ENCODE results near the gene AHCYL2. TPM values are rescaled to one million over a fixed set of nuclear protein-coding genes. Genes with fewer than 3 reads are reported as not detected.
"Not testable (repeated sequence)": the region's sequence is repeated elsewhere in the genome, so short reads cannot be mapped to it uniquely, and the experiment has no call there.

AHCYL2 gene
- total RNA-seq, 1 donor from 2014 or later = 13.6 TPM

- no peak for DNase-seq (ENCODE audit: low spot score)
Observed at GRCh38 chr7:129240119-129240820, 15.4 kb downstream of the AHCYL2 start.

DNA sequence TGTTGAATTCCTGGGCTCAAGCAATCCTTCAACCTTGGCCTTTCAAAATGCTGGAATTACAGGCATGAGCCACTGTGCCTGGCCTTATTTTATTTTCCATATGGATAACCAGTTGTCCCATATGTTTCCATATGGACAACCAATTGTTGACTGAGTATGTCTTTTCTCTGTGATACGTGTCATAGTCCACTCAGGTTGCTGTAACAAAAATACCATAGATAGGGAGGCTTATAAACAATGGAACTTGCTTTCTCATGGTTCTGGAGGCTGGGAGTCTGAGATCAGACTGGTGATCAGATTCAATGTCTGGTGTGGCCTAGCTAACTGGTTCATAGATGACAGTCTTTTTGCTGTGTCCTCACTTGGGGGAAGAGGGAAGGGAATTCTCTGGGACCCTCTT lies 19.4 kb downstream of the AHCYL2 start:
- no peak for DNase-seq (ENCODE audit: low spot score)

- no peak for DNase-seq (ENCODE audit: low spot score)
Observed at GRCh38 chr7:129245533-129245932, 20.7 kb downstream of the AHCYL2 start.

- DNase-seq (ENCODE audit: low spot score) = no peak
Observed at GRCh38 chr7:129247087-129247486, 22.3 kb downstream of the AHCYL2 start.

GRCh38 chr7:129252128-129252527 lies 27.3 kb downstream of the AHCYL2 start:
- DNase-seq (ENCODE audit: low spot score) = no peak

DNA sequence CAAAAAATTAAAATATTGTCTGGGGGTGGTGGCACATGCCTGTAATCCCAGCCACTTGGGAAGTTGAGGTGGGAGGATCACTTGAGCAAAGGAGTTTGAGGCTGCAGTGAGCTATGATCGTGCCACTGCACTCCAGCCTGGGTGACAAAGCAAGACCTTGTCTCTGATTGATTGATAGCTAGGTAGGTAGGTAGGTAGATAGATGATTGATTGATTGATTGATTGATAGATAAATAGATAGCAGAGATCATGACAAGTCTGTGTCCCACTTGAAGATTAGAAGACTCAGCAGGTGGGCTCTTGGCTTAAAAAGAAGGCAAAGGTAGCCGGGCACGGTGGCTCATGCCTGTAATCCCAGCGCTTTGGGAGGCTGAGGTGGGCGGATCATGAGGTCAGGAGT lies 27.8 kb downstream of the AHCYL2 start:
- not testable (repeated sequence) for DNase-seq (ENCODE audit: low spot score)

- no peak for DNase-seq (ENCODE audit: low spot score)
Observed at GRCh38 chr7:129255800-129256199, 31.0 kb downstream of the AHCYL2 start.

DNA sequence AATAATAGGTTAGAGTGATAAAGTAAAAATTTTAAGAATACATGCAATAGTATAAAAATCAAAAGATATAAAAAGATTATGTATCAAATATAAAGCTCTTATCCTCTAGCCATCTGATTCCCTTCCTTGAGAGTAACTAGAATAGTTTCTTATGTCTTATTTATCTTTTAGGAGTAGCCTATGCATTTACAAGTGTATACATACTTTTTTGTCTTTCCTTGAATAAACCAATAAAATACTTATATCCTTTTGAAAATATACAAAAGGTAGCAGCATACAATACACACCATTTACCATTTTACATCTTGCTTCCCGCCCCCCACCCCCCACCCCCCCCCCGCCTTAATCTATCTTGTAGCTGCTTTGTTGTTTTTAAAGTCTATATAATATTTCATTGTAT lies 31.4 kb downstream of the AHCYL2 start:
- DNase-seq (ENCODE audit: low spot score) = no peak

GRCh38 chr7:129257168-129257567 lies 32.3 kb downstream of the AHCYL2 start:
- no peak for DNase-seq (ENCODE audit: low spot score)

DNA sequence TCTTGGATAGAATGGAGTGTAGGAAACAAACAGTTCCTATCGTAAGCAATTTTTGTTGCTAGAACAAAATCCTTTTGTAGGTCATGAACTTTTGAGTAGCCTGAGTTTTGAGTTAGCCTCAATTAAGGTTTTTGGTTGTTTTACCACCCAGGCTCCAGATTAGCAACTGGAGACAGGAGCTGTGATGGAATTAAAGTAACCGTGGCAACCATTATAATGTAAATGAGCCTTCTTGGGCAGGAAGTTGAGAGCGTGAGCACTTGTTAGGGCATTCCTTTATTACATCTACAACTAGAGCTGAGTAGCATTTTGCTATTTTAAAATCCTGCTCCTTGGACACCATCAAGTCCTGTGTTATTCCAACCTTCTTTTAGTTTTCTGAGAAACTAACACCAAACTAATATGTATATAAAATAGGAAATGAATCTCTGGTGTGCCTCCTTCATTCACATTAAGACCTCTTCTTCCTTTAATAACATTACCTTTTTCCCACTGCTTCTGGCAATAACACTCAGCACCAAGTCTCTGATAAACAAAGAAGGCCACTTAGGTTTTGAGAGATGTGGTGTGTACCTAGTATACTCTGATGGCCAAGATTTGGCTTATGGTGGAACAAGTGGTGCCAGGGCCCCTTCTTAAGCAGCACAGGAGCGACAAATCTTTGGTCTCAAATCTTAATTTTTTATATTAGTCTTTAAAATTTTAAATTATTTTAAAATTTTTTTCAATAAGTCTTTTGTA lies 34.0 kb downstream of the AHCYL2 start:
- DNase-seq (ENCODE audit: low spot score) = no peak

GRCh38 chr7:129262324-129262723 lies 37.5 kb downstream of the AHCYL2 start:
- DNase-seq (ENCODE audit: low spot score) = no peak

GRCh38 chr7:129263168-129263567 lies 38.3 kb downstream of the AHCYL2 start:
- no peak for DNase-seq (ENCODE audit: low spot score)

DNA sequence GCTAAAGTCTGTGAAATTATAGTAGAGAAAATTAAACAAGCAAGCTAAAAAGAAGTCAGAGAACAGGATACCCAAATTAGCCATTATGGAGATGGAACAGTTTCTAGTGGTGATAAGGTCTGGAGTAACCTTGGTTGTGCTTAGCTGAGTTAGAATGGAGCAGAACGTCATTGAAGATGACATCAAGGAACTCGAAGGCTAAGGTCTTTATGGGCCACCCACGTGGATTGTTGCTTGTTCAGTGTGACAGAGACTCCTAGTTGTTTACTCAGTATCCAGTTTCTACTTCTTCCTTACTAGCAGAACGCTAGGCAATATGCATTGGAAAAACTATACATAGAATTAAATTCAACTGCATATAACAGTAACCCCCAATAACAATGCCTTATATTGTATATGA lies 39.7 kb downstream of the AHCYL2 start:
- DNase-seq (ENCODE audit: low spot score) = no peak

DNA sequence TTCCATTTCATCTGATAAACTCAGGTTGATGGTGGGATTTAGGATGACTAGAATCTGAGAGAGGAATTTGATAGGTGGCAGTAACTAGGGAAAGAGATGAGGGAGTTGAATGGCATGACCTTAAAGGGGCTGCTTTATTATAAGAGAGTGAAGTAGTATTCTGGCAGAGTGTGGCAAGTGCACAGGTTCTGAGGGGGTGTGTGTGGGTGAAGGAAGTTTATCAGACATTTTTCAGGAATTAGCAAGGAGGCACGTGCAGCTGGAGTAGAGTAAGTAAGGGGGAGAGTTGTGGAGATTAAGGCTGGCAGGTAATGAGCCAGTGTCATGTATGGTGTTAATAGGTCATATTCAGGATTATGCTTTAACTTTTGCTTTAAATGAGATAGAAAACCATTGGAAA lies 40.5 kb downstream of the AHCYL2 start:
- no peak for DNase-seq (ENCODE audit: low spot score)

- no peak for DNase-seq (ENCODE audit: low spot score)
Observed at GRCh38 chr7:129266181-129266580, 41.4 kb downstream of the AHCYL2 start.

- DNase-seq (ENCODE audit: low spot score) = no peak
Observed at GRCh38 chr7:129270077-129270476, 45.2 kb downstream of the AHCYL2 start.

GRCh38 chr7:129271500-129272355 lies 46.9 kb downstream of the AHCYL2 start:
- no peak for DNase-seq (ENCODE audit: low spot score)

DNA sequence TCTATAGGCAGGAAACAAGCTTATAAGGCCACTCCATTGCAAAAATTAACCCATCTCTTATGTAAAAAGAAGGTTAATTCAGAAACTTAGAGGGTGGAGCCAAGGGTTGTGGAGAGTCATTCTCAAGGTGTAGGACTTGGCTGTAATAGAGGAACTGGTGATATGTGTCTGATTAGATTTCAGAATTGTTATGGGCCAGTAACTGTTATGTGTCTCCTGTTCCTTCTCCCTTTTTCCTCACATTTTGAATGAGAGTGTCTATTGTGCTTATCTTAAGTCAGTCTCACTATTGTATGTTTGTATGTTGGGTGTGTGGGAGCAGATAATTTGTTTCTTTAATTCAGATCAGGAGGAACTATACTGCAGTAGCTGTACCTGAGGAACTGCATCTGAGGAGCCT lies 49.1 kb downstream of the AHCYL2 start:
- no peak for DNase-seq (ENCODE audit: low spot score)

GRCh38 chr7:129277629-129278028 lies 52.8 kb downstream of the AHCYL2 start:
- DNase-seq (ENCODE audit: low spot score) = no peak

DNA sequence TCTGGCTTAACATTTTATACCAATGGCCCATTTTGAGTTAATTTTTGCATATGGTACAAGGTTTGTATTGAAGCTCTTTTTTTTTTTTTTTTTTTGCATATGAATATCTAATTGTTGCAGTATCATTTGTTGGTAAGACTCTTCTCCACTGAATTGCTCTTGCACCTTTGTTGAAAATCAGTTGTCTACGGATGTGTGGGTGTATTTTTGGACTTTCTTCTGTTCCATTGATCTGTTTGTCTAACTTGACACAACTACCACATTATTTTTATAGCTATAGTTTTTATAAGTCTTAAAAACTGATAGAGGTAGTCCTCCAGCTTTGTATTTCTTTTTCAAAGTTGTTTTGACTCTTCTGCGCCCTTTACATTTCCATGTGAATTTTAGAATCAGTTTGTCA lies 53.9 kb downstream of the AHCYL2 start:
- DNase-seq (ENCODE audit: low spot score) = no peak

DNA sequence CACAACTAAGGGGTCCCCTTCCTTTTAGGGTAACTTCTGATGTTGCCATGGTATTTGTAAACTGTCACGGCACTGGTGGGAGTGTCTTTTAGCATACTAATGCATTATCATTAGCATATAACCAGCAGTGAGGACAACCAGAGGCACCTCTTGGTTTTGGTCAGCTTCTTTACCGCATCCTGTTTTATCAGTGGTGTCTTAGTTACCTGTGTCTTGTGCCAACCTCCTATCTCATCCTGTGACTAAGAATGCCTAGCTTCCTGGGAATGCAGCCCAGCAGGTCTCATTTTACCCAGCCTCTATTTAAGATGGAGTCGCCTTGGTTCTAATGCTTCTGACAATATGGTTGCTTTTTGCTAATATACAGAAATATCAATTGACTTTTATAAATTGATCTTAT lies 54.9 kb downstream of the AHCYL2 start:
- DNase-seq (ENCODE audit: low spot score) = no peak

DNA sequence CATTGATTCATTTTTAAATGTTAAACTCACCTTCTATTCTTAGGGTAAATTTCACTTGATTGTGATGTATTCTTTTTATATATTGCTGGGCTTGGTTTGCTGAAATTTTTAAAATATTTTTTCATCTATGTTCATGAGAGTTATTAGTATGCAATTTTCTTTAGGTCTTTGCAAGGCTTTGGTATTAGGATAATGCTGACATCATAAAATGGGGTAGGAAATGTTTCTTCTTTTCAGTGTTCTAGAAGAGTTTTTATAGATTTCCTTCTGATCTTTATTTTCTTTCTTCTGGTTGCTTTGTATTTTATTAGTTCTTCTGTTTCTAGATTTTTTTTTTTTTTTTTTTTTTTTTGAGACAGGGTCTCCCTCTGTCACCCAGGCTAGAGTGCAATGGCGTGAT lies 56.3 kb downstream of the AHCYL2 start:
- DNase-seq (ENCODE audit: low spot score) = no peak
